ENCODE data around the gene GPATCH8.
"Not testable (repeated sequence)": the region's sequence is repeated elsewhere in the genome, so short reads cannot be mapped to it uniquely, and the experiment has no call there.

GPATCH8 gene

DNA sequence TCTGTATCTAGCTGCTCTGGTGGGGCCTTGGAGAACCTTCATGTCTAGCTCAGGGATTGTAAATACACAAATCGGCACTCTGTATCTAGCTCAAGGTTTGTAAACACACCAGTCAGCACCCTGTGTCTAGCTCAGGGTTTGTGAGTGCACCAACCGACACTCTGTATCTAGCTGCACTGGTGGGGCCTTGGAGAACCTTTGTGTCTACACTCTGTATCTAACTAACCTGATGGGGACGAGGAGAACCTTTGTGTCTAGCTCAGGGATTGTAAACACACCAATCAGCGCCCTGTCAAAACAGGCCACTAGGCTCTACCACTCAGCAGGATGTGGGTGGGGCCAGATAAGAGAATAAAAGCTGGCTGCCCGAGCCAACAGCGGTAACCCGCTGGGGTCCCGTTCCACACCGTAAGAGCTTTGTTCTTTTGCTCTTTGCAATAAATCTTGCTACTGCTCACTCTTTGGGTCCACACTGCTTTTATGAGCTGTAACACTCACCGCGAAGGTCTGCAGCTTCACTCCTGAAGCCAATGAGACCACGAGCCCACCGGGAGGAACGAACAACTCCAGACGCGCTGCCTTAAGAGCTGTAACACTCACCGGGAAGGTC lies 133.7 kb downstream of the GPATCH8 start:
- not testable (repeated sequence) for DNase-seq

GRCh38 chr17:44368391-44369243 lies 134.6 kb downstream of the GPATCH8 start:
- not testable (repeated sequence) for DNase-seq

DNA sequence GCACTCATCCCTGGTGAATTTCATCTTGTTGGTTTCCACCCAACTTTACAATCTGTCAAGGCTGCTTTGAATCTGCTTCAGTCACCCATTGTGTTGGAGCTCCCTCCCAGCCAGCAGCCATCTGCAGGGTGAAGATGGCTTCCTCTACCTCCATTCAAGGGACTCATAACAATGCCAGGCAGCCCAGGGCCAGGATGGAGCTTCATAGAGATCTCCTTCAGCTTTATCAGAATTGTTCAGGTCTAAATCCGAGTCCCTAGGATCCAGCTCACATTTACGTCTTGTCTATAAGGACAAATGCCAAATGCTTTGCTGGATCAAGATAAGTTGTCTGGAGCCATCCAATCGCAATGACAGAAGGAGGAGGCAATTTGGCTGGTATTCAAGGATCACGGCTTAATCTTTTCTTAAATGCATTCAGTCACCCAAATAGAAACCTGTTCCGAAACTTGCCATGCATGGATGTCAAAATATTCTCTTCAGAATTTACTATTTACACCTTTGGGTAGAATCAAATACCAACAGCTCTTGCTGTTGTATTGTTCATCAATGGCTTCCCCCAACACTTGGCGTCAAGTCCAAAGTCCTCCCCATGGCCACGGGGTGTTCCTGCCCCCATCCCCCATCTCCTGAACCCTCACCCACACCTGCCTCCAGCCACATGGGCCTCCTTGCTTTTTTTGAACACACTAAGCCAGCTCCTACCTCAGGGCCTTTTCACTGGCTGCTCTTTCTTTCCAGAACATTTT lies 135.8 kb downstream of the GPATCH8 start:
- DNase-seq: no peak

DNA sequence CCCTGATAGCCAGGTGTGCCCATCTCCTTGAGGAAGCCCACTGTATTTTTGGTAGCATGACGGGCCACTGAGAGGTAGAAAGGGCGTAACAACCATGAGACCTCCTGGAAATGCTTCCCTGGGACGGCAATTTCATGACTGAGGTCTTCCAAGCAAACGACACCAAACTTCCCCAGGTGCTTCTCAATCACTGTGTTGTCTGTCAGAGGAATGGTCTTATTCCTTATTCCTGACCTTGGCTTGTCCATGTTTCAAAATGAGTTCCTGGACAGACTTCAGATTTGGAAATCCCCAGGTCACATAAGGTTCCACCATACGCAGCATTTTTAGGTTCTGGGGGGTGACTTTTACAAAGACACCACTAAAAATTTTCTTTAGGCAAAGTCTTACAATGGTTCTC lies 138.2 kb downstream of the GPATCH8 start:
- not testable (repeated sequence) for DNase-seq

- DNase-seq: peak; percentile 15
Observed at GRCh38 chr17:44363613-44364159, 139.5 kb downstream of the GPATCH8 start, which contains the start of gene FAM171A2. Gene FAM171A2 (minus strand): TSS chr17:44363853. CDS start chr17:44363714, 139 bp downstream.

GRCh38 chr17:44362949-44363612 lies 140.1 kb downstream of the GPATCH8 start:
- DNase-seq: no peak

- DNase-seq: no peak
Observed at GRCh38 chr17:44362459-44362948, 140.7 kb downstream of the GPATCH8 start.

DNA sequence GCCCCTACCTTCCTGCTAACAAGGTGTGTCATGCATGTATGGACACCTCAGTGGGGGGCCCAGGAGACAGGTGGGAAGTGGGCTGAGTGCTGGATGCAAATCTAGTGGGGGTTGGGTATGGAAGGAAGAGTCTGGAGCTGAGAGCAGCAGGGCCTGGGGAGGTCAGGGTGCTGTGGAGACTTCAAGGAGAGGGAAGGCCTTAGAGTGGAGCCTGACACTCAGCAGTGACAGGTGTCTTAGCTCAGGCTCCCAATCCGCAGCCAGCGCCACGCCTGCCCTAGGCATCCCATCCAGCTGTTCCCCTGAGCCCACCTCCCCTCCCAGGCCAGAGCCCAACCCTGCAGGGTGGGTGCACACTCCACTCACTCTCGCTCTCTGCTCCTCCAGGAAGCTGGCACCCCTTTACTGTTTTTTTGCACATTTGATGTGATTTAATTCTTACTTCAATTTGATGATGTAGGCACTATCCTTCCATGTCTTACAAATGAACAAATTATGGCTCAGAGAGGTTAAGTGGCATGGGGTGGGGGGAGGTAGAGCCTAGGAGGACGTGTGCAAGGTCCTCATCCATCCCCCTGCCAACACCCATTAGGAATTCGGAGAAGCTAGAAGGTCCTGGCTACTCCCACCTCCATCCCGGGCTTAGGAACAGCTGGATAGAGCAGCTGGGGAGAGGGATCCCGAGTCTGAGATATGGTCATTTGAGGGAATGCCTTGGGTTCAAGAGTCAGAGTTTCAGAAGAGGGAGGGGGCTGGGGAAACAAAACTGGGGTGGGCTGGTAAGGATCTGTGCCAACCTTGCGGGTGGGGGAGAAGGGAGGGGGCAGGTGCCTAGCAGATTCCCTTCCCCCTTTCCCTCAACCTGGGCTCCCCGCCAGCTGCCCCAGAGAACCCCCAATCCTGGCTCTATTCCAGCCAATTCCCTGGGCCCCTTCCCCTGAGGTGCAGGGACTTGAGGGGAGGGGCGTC lies 141.6 kb downstream of the GPATCH8 start:
- DNase-seq: no peak

- no peak for DNase-seq
Observed at GRCh38 chr17:44360826-44361225, 142.4 kb downstream of the GPATCH8 start.

DNA sequence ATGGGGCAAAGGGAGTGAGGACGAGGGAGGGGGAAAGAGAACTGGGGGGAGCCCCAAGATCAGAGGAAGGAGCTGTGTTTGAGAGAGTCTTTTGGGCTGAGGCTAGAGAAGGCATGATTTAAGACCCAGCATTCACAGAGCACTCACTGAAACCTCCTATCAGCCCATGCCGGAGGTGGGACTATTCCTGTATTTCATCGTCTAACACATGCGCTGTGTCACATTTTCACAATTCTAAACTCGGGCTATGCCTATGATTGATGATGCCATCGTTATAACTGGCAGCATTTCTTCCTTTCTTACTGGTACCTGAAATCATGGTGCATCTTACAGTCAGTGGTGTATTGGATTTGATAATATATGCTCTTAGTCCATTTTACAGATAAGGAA lies 143.1 kb downstream of the GPATCH8 start:
- no peak for DNase-seq

- DNase-seq: no peak
Observed at GRCh38 chr17:44359458-44360143, 143.6 kb downstream of the GPATCH8 start.

- no peak for DNase-seq
Observed at GRCh38 chr17:44359006-44359405, 144.2 kb downstream of the GPATCH8 start.

- DNase-seq: no peak
Observed at GRCh38 chr17:44358066-44358465, 145.1 kb downstream of the GPATCH8 start.

GRCh38 chr17:44356241-44356640 lies 147.0 kb downstream of the GPATCH8 start:
- no peak for DNase-seq

DNA sequence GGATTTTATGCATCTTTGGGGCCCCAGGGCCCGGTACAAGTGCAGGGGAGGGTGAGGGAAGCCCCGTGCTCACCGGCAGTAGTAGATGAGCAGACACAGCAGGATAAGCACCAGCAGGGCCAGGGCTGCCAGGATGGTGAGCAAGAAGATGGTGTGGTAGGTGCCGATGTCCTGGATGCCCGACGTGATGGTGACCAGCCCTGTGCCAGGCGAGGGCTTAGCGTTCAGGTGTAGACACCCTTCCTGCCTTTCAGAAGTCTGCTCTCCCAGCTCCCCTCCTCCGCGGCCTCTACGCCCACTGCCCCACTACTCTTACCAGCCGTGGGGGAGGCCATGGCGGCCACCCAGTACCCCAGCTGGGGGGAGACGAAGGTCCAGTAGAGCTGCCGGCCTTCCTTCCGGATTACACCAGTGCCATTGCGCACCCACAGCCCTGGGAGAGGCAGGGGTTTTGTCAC lies 147.5 kb downstream of the GPATCH8 start:
- no peak for DNase-seq

GRCh38 chr17:44354582-44355561 lies 148.3 kb downstream of the GPATCH8 start:
- DNase-seq: no peak

GRCh38 chr17:44353672-44354331 lies 149.4 kb downstream of the GPATCH8 start:
- no peak for DNase-seq

- no peak for DNase-seq
Observed at GRCh38 chr17:44352828-44353671, 150.2 kb downstream of the GPATCH8 start.
